ENCODE measurements around the gene NAT9.

GRCh38 chr17:74748279-74748528, 27.9 kb downstream of the NAT9 start:
- TF ChIP-seq, protein P1, sequence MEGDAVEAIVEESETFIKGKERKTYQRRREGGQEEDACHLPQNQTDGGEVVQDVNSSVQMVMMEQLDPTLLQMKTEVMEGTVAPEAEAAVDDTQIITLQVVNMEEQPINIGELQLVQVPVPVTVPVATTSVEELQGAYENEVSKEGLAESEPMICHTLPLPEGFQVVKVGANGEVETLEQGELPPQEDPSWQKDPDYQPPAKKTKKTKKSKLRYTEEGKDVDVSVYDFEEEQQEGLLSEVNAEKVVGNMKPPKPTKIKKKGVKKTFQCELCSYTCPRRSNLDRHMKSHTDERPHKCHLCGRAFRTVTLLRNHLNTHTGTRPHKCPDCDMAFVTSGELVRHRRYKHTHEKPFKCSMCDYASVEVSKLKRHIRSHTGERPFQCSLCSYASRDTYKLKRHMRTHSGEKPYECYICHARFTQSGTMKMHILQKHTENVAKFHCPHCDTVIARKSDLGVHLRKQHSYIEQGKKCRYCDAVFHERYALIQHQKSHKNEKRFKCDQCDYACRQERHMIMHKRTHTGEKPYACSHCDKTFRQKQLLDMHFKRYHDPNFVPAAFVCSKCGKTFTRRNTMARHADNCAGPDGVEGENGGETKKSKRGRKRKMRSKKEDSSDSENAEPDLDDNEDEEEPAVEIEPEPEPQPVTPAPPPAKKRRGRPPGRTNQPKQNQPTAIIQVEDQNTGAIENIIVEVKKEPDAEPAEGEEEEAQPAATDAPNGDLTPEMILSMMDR (conservative IDR thresholded peaks at IDR 0.05 in 1 of 2, IDR thresholded peaks at IDR 0.05 in 1 of 2; ENCODE audit: low read depth in 1 of 2, low read length in 2 of 2), result no peak
- no peak for TF ChIP-seq EZH2 (IDR thresholded peaks at IDR 0.05; ENCODE audit: low read length, missing control alignments)
